ENCODE data around the gene RAB6B.

The RAB6B gene

DNA sequence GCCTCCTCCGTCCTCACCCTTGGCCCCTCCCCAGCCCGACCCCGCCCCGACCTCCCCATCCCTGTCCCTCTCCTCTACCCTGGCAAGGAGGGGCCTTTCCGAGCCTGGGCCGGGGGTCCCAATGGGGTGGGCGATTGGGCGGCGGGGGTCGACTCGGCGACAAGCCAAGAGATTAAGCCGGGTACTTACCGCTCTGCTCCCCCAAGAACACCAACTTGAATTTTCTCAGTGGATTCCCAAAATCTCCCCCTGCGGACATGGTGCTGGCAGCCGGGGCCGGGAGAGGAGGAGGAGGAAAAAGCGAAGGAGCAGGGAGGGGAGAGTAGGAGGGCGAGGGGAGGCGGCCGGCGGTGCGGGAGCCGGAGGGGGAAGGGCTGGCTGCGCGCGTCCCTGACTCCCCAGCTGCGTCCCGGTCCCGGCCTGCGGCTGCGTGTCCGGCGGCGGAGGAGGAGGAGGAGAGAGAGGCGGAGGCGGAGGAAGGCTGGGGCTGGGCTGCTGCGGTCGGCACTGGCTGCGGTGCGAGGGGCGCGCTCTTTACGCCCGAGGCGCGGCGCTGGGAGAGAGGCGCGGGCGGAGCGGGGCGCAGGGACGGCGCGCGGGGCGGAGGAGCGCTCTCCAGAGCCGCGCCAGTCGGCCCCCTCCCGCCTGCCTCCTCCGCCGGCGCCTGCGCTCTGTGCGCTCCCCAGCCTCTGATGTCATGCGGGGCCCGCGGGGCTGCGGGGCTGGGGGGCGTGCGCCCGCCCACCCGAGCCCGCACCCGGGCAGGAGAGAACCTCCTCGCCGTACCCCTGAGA lies at the start of gene RAB6B:
Gene RAB6B, minus strand, starts transcription at position 675 of the 794 bp plus-strand sequence. Its CDS starts 416 bp downstream, at position 259.
- in situ Hi-C loops (cut with HindIII; ENCODE audit: low sequenced_read_pairs), result no loop called here

DNA sequence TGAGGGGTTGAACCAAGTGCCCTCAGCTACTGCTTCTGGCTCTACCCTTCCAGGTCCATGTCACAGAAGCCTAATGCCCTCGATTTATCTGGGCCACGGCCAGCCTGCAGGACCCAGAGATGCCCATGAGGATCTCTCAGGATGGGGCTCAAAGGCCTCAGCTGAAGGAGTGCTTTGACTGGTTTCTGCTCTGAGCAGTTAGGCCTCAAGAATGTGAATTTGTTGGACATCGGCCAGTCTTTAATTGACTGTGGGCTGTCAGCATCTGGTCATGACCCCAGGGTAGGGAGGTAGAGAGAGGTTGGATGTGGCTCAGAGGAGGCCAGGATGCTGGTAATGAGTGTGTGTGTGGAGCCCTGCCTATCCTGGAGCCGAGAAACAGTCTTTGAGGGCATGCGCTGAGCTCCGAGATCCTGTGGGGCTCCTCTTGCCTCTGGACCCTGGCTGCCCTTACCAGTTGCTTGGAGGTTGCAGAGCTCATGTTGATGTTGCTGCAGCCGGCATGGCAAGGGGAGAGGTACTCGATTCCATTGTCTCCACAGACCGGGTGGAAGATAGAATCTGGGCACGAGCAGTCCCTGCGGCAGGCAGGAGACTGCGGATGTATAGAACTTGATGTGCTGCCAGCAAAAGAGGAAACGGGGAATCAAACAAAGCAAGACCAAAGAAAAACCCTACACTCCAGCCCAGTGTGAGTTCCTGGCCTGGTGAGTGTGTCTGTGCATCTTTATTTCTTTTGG lies 49.1 kb upstream of the RAB6B start:
- in situ Hi-C loops (cut with HindIII; ENCODE audit: low sequenced_read_pairs), result loop anchor here (5.0 to 25.0 kb wide), 2 partner anchors 67 to 267 kb away; no protein-coding TSS in a partner anchor

DNA sequence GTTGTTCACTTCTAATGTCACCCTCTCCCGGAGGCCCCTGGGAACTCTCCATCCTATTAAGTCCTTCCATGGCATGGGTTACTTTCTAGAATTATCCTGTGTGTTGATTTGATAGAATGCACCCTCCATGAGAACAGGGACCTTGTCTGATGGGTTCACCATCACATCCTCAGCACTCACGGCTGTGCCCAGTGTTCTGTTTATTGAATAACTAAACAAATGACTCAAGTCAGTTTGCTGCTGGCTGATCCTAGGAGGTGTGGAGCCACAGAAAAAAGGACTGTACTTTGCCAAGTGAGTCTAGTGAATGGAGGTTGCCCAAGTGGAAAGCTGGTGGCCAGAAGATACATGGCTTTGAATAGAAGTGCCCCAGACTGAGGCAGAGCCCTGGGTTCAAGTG lies 48.5 kb upstream of the RAB6B start:
- in situ Hi-C loops (cut with HindIII; ENCODE audit: low sequenced_read_pairs), result loop anchor here (25.0 kb wide), 1 partner anchor 268 kb away; no protein-coding TSS in a partner anchor

DNA sequence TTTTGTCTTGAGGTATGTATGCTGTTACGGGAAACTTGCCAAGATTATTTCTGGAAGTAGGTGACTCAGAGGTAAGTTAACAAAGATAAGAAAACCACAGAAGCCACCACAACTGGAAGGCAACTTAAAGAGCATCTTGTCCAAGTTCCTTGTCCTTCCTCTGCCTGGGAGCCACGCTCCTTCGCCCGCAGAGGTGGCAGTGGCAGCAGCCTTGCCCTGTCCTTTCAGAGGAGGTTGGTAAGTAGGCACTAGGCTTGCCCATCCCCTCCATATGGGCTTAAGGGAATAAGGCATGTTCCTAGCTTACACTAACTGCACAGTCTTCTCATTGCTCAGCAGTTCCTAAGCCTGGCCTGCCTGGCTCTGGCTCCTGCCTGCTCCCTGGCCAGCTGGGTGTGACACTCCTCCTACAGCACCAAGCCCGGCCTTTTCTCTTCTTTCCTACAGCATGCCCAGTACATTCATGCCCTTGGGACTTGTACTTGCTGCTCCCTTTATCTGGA lies 48.0 kb upstream of the RAB6B start:
- in situ Hi-C loops (cut with HindIII; ENCODE audit: low sequenced_read_pairs), result loop anchor here (25.0 kb wide), 1 partner anchor 269 kb away; no protein-coding TSS in a partner anchor

DNA sequence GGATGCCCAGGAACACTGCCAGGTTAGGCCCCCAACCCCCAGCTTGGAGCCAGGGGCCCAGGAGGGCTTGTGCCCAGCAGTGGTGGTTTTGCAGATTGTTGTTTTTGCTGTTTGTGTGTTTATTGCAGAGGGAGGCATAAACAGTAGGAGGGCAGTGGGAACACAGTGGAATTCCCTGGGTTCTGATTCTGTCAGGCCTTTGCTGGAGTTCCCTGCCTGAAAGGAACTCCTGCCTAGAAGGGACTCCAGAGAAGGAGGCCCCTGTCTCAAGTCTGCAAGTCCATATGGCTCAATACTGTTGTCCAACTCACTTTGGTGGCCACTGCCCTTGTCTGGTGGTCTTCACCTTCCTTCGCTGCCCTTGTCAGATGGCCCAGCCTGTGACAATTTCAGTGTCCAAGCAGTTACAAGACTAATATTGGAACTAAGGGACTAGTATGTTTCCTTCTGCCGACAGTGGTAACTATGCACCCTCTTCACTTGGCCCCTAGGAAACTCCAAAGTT lies 47.4 kb upstream of the RAB6B start:
- in situ Hi-C loops (cut with HindIII; ENCODE audit: low sequenced_read_pairs), result loop anchor here (25.0 kb wide), 1 partner anchor 269 kb away; no protein-coding TSS in a partner anchor

DNA sequence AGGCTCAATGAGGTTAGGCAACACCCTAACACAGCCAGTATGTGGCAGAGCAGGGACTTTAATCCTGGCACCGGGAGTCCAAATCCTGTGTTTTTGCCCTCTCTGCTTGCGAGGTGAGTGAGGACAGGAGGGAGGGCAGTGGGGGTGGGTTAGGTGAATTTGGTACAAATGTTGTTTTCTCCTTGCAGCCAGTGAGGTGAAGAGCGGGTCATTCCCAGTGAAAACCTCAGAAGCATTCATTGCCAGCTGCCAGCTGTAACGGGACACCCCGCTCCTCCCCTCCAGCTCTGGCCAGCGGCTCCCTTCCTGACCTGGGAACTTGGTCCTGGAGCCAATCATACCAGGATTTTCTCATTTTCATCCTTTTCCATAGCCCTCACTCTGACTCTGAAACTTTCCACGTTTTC lies 45.7 kb upstream of the RAB6B start:
- in situ Hi-C loops (cut with HindIII; ENCODE audit: low sequenced_read_pairs), result loop anchor here (25.0 kb wide), 1 partner anchor 271 kb away; no protein-coding TSS in a partner anchor

DNA sequence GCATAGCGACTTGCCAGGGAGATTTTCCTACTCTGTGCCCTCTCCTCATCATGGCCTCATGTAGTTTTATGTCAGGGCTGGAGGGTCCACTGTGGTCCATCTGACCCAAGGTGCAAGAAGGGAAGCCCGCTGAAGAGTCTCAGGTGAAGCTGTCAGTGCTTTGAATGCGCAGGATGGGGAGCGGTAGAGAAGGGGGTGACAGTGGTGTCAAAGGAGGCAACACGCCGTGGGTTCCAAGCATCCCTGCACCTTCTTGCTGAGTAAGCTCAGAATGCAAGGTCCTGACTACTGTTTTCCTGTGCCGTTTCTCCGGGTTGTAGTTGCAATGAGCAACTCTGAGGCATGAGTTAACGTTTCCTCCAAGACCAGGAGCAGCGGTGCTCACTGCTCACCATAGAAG lies 44.9 kb upstream of the RAB6B start:
- in situ Hi-C loops (cut with HindIII; ENCODE audit: low sequenced_read_pairs), result loop anchor here (25.0 kb wide), 1 partner anchor 272 kb away; no protein-coding TSS in a partner anchor

DNA sequence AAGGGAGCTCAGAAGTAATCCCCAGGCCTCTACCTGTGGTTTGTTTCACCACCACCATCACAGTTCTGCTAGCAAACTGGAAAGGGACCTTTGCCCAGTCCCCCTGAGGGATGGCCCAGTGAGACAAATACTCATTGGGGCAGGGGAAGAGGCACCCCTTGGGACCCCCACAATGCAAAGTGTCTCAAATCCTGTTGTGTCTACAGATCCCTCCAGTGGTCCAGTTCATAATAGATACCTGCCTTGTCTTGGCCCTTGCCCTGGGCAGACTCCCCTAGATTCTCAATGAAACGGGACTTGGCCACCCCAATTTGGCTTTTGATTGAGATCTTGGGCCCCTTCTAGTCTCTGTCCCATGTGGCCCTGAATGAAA lies 43.8 kb upstream of the RAB6B start:
- in situ Hi-C loops (cut with HindIII; ENCODE audit: low sequenced_read_pairs), result loop anchor here (25.0 kb wide), 1 partner anchor 273 kb away; no protein-coding TSS in a partner anchor

DNA sequence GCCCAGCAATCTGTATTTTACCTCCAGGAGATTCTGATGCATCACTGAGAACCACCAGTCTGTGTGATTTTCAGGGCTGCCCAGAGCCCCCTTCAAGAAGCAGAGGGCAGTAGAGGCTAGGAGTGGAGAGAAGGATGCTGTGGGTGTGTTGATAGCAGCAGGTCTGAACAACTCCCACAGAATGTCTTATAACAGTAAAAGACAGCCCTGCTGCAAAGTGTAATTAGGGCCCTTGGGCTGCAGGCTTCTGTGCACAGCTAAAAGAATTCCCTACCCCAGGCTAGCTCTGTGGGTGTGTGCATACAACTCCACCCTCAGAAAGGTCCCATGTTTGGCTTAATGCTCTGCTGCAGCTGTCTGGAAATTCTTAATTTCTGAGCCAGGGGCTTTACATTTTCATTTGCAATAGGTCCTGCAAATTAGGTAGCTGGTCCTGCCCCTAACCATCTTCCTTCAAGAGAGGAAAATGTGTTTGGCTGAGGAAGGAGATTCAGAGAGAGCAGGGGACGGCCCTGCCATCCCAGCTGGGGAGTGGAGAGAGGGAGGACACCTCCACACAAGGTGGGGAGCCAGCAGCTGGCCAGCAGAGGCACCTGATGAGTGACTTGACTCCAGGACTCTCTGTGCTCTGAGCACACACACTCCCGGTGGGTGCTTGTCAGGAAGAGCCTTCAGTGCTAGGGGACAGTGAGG lies 43.2 kb upstream of the RAB6B start:
- in situ Hi-C loops (cut with HindIII; ENCODE audit: low sequenced_read_pairs), result loop anchor here (25.0 kb wide), 1 partner anchor 273 kb away; no protein-coding TSS in a partner anchor

DNA sequence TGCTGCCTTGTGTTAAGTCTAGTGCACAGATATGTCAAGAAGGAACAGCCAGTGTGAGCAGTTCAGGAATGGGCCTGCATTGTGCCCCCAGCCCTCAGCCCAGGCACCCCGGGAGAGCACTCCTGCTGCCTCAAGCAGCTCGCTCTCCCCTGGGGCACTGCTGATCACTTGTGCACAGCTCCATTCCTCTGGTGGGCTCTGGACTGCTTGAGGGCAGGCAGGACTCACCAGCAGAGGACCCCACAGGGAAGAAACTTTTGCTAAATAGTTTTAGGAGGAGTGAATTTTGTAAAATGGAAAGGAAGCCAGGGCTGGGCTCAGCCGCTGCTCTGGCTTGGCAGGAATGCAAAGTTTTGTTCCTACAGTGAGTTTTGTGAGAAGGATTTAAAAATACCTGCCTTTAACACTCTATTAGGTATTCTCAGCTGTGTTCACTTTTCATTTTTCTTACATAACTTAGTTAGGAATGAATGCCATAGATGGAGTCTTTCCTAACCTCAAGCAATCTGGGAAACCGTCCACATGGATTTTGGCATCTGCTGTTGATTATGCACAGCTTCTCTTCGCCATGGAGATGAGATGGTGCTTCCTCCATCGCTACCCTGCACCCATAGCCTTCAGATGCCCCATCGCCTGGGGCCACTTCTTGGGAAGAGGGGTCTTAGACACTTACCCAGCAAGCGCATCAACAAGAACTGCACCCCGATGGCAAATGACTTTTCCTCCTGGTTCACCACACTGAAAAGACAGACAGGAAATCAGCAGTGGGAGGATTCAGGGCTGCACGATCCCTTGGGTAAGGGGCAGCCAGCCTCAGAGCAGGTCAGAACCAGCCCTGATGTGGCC lies 42.3 kb upstream of the RAB6B start:
- in situ Hi-C loops (cut with HindIII; ENCODE audit: low sequenced_read_pairs), result loop anchor here (25.0 kb wide), 1 partner anchor 274 kb away; no protein-coding TSS in a partner anchor

DNA sequence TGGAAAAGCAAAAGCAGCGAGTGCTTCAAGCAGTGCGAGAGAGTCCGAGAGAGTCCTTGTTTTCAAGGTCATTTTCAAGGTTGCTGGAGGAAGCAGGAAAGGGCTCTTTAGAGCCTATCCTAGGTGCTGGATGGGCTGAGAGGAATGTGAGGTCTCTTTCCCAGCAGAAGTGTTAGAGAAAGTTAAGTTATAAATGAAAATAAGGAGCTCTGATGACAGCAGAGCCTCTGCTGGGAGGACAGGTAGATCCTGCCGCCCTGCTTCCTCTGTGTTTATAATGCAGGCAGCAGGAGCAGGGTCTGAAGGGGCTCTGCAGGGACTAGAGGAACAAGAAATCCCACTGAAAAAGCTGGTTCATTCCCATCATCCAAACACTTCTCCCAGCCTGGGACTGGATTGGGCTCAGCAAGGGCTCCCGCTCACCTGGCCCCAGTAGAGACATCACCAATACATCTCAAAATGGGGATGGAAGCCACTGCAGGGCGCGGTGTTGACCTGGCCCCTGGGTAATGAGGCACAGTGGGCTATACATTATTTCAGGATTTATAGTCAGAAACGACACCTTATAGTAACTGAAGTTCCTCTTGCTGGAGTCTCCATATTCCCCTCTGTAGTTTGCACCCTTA lies 41.5 kb upstream of the RAB6B start:
- in situ Hi-C loops (cut with HindIII; ENCODE audit: low sequenced_read_pairs), result loop anchor here (25.0 kb wide), 1 partner anchor 275 kb away; no protein-coding TSS in a partner anchor

DNA sequence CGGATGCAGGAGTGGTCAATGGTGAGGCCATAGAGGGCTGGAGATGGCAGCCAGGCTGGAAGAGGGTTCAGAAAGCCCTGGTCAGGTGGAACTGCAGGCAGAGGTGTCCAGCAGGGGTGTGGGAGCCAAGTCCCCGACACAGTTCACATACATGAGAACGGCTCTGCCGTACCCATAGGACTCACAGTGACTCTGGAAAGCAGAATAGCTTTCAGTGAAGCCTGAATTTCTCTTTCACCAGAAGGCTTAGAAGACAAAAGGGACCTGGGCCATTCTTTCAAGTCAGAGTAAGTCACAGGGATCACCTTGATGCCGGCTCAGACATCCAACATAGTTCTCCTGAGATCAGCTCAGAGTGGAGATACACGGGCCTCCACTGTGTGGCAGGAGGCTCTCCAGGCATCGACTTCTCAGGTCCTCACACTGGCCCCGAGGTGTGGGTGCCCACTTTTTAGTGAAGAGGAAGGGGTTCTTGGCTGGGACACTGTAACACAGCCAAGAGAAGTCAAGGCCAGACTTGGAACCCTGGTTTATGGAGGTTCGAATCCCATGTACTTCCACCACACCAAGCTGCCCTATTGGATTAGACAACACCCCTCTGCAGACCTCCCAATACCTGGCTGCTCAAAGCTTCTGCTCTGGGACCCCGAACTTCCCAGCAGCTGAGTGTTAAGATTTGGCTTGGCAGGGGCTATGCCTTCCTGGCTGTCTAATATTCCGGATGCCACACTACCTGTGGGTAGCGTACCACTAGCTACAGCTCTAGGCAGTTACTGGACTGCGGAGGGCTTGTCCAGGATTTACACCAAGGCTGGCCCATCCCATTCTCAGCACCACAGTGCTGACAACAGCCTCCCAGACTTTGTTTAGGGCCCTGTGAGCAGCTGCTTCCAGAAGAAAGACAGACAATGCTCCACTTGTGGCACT lies 40.4 kb upstream of the RAB6B start:
- in situ Hi-C loops (cut with HindIII; ENCODE audit: low sequenced_read_pairs), result loop anchor here (25.0 kb wide), 1 partner anchor 276 kb away; no protein-coding TSS in a partner anchor

DNA sequence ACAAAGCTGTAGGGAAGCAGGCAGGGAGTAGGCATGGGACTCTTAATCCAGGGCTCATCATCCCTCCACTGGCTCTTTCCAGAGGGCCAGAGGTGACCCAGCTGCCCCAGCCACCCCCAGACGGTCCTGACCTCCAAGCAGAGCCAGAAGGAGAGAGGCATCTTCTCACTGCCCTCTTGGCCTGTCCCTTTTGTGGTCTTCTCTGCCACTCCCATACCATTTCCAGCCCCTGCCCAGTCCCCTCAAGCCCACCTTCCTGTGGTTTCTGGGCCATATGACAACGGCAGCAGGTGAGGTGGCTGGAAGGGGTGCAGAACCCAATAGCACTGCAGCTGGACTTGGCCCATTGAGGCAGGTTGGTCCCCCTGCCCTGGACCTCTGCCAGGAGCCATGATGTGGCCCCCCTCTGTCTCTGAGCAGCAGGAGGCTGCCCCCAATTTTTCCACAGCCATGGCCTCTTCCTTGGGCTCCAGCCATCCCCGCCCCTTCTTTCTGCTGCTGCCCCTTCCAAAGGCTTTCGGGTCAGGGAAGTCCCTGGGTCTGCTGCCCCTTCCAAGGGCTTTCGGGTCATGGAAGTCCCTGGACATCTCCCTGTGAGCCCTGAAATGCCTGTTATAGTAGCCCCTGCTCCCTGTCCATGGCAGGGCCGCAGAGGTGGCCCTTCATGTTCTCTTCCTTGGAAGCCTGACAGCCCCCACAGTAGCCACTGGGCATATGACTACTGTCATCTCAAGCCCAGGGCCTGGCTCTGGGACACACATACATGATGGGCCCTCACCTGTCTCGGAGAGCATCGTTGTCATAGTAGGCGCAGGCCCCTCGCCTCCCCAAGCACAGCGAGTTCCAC lies 39.5 kb upstream of the RAB6B start:
- in situ Hi-C loops (cut with HindIII; ENCODE audit: low sequenced_read_pairs), result loop anchor here (25.0 kb wide), 1 partner anchor 277 kb away; no protein-coding TSS in a partner anchor

DNA sequence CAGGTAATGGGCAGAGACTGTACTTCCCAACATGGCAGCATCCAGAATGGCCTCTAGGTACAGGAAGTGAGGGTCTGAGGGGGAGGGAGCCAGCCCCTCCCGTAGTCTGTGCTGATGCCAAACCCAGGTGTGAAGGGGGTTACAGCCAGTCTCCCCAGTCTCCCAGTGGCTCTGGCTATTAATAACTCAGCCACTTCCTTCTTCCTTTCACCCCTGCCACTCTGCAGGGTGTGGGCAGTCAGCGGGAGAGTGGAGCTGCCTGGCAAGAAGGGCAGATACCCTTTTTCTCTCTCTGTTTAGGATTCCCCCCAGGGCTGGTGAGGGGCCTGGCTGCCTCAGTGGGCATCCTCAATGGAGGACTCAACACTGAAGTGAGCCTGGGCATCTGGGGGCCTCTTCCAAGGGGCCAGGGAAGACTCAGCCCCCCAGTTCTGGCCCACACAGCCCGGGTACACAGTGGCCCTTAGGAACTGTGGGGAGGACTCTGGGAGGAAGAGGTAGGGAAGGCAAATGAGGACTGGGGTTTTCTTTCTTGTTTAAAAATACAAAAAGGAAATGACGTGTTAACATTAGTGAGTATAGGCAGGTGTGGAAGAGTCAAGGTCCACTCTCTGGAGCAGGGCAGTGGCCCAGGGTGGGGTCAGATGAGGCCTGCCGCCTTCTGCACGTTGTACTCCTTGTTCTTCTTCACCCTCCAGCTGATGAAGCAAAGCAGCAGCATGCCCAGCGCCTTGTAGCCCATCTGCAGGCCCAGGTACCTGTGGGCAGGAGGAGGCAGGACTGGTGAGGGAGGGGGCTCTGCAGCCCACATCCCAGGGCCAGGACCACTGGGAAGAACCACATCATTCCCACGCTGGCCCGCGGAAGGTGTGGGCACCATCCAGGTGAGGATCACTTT lies 38.6 kb upstream of the RAB6B start:
- in situ Hi-C loops (cut with HindIII; ENCODE audit: low sequenced_read_pairs), result loop anchor here (25.0 kb wide), 1 partner anchor 278 kb away; no protein-coding TSS in a partner anchor

DNA sequence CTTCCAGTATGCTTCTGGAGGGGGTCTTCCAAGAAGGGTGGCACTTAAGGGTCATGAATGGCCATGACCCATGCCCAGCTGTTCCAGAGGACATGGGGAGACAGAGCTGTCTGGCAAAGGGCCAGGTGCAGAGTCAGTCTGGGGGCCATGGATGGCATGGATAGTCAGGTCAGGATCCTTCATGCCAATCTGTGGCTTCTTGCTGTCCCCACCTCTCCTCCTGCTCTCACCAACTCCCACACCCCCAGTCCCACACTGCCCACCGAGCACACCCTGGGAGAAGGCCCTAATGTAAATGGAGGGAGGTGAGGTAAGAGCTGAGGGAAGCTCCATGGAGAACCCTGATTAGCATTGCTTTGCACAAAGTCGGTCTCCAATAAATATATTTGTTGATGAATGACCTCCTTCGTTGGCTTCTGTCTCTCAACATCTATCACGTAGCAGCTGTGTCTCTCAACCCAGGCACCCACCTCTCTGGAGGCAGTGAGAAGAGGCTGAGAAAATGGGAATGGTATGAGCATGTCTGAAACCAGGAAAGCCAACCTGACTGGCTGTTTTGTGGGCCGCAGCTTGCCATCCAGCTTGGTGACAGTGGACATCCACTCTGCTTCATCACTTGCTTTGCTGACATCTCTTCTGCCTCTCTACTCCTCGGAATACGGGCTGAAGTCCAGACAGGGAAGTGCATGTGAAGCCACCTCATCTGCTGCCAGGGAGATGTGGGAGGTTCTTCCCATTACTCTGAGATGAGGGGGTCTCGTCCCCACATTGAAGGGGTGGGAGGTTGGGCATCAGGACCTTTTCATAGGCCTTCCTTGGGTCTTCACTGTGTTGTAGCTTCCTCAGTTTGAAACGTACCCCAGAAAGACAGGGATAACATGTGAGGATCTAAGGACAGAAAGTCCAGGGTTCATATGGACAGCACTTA lies 37.7 kb upstream of the RAB6B start:
- in situ Hi-C loops (cut with HindIII; ENCODE audit: low sequenced_read_pairs), result loop anchor here (25.0 kb wide), 1 partner anchor 279 kb away; no protein-coding TSS in a partner anchor
